PC-3 (cell line): ENCODE results near the gene KLF16. TPM values are rescaled to one million over a fixed set of nuclear protein-coding genes. Genes with fewer than 3 reads are reported as not detected.

Experiments
- ATAC-seq: fragments of 200-7000 bp; cut with Tn5 transposase; 2 replicates; pipeline ENCODE4 v1.9.1; 2020; ENCODE audit warnings: mild to moderate bottlenecking, moderate library complexity
- BruUV-seq: library from RNA; stranded (reverse); fragments of 400-500 nt; replicated peaks from 2 replicates; lab custom pipeline; 2021; lab: Mats Ljungman, UMichigan
- CTCF ChIA-PET: fragments of 300-600 bp; sonication (Branson Sonifier 250); formaldehyde crosslinking; loops from one replicate; lab custom pipeline; 2022; ENCODE audit warnings: antibody characterized with exemption; lab: Charles Lee
- POLR2A ChIA-PET: fragments of 300-600 bp; sonication (Branson Sonifier 250); formaldehyde crosslinking; loops from one replicate; lab custom pipeline; 2022; ENCODE audit warnings: antibody characterized with exemption; ENCODE audit not compliant: unreplicated experiment; lab: Charles Lee
- DNase-seq: peaks from one replicate; pipeline ENCODE4 v3.0.0-alpha.2; 2015
- H2AFZ ChIP-seq: fragments of 300-600 bp; sonication (generic); 2 replicates; pipeline ENCODE4 v1.6.0; 2016; ENCODE audit warnings: antibody characterized with exemption, low read length
- H3F3A ChIP-seq: fragments of 300-600 bp; sonication (generic); one replicate; pipeline ENCODE4 v1.6.0; 2017; ENCODE audit warnings: antibody characterized with exemption, low read length, control low read depth, mild to moderate bottlenecking; ENCODE audit not compliant: unreplicated experiment
- H3K27ac ChIP-seq: fragments of 300-600 bp; sonication (generic); 2 replicates; pipeline ENCODE4 v1.5.1; 2016; ENCODE audit warnings: mild to moderate bottlenecking, low read length
- H3K27me3 ChIP-seq: fragments of 300-600 bp; sonication (generic); 2 replicates; pipeline ENCODE4 v1.6.1; 2016; ENCODE audit warnings: low read length, mixed read lengths
- H3K36me3 ChIP-seq: fragments of 300-600 bp; sonication (generic); 2 replicates; pipeline ENCODE4 v1.6.1; 2016; ENCODE audit warnings: low read depth, mixed run types, low read length, mixed read lengths
- H3K4me1 ChIP-seq: fragments of 300-600 bp; sonication (generic); 2 replicates; pipeline ENCODE4 v1.5.1; 2016; ENCODE audit warnings: low read length; ENCODE audit not compliant: insufficient read depth
- H3K4me2 ChIP-seq: fragments of 300-600 bp; sonication (generic); 2 replicates; pipeline ENCODE4 v1.6.0; 2016; ENCODE audit warnings: low read length
- H3K4me3 ChIP-seq: fragments of 300-600 bp; sonication (generic); 2 replicates; pipeline ENCODE4 v1.5.1; 2016; ENCODE audit warnings: mild to moderate bottlenecking, low read length, mixed read lengths
- H3K79me2 ChIP-seq: fragments of 300-600 bp; sonication (generic); 2 replicates; pipeline ENCODE4 v1.6.1; 2017; ENCODE audit warnings: low read length, mixed read lengths
- H3K9ac ChIP-seq: fragments of 300-600 bp; sonication (generic); 2 replicates; pipeline ENCODE4 v1.6.0; 2016; ENCODE audit warnings: mild to moderate bottlenecking, low read length
- H3K9me2 ChIP-seq: fragments of 300-600 bp; sonication (generic); replicated peaks from 2 replicates; pipeline ENCODE4 v1.6.1; 2016; ENCODE audit warnings: mixed run types, low read length, mixed read lengths
- H3K9me3 ChIP-seq: fragments of 300-600 bp; sonication (generic); 2 replicates; pipeline ENCODE4 v1.6.1; 2016; ENCODE audit warnings: low read length, mixed read lengths
- H4K20me1 ChIP-seq: fragments of 300-600 bp; sonication (generic); 2 replicates; pipeline ENCODE4 v1.6.1; 2016; ENCODE audit warnings: low read length, mixed read lengths
- CTCF ChIP-seq: fragments of 300-600 bp; sonication (generic); conservative IDR thresholded peaks from 2 replicates; pipeline ENCODE4 v1.5.1; 2017; ENCODE audit warnings: antibody characterized with exemption, low read depth, mild to moderate bottlenecking, low read length
- EZH2 ChIP-seq: fragments of 300-600 bp; sonication (generic); IDR thresholded peaks from one replicate; pipeline ENCODE4 v1.6.1; 2017; ENCODE audit warnings: antibody characterized with exemption, mild to moderate bottlenecking, low read length; ENCODE audit not compliant: unreplicated experiment
- EZH2phosphoT487 ChIP-seq: fragments of 300-600 bp; sonication (generic); IDR thresholded peaks from 2 replicates; pipeline ENCODE4 v1.6.1; 2018; ENCODE audit warnings: mild to moderate bottlenecking, antibody characterized with exemption, low read length, borderline replicate concordance
- intact Hi-C: fragments of 100-400 bp; cut with micrococcal nuclease; formaldehyde crosslinking; loops from 2 replicates; pipeline ENCODE4 v1.9.0; 2023
- total RNA-seq: library from RNA; depleted of rRNA; stranded (reverse); fragments of >200 nt; gene quantifications from 2 replicates; pipeline ENCODE4 v1.2.3, GENCODE V29; 2014

KLF16 gene
- total RNA-seq, 1 experiment from 2014 or later: 15.1 TPM

- no peaks in the 10 kb centered on the region for H3F3A ChIP-seq
- H3K9me2 ChIP-seq: no peaks in the 10 kb centered on the region
- no peak for DNase-seq
- ChIA-PET POLR2A (interaction anchor here (0.6 kb wide), 1 partner anchor 17 kb away, joined by 6 read pairs; no protein-coding TSS in a partner anchor), CTCF (interaction anchor here (0.9 kb wide), 1 partner anchor 10 kb away, joined by 5 read pairs; no protein-coding TSS in a partner anchor)
- H3K27me3 ChIP-seq: no peaks in the 10 kb centered on the region
- peak overlapping the region; percentile 98 for H3K4me2 ChIP-seq
- no peak overlapping the region for H2AFZ ChIP-seq
- H3K9ac ChIP-seq: peak overlapping the region; percentile 90; the same call in 1 of the 2 replicates
- H3K4me3 ChIP-seq: peak overlapping the region; percentile 93
- no peaks in the 10 kb centered on the region for H3K36me3 ChIP-seq
- no peak for TF ChIP-seq CTCF
- no peak for TF ChIP-seq EZH2phosphoT487
- peaks cover 38% of the 10 kb centered on the region for H3K79me2 ChIP-seq
- intact Hi-C loops: no loop called here
- no peak overlapping the region for H3K27ac ChIP-seq
- ATAC-seq: no peak
- no peaks in the 10 kb centered on the region for H4K20me1 ChIP-seq
- no peaks in the 10 kb centered on the region for H3K9me3 ChIP-seq
- BruUV-seq: no TSS peak
- peaks cover 10% of the 10 kb centered on the region; the same call in 1 of the 2 replicates for H3K4me1 ChIP-seq
Observed at GRCh38 chr19:1874554-1875185, 11.3 kb upstream of the KLF16 start.

- ChIA-PET CTCF (no interaction called here), POLR2A (interaction anchor here (0.6 kb wide), 1 partner anchor 16 kb away, joined by 6 read pairs; no protein-coding TSS in a partner anchor)
- Histone ChIP-seq H3K9me3 (no peaks in the 10 kb centered on the region), H3K4me2 (peak overlapping the region; percentile 98), H3F3A (no peaks in the 10 kb centered on the region), H2AFZ (no peak overlapping the region), H3K4me1 (peaks cover 10% of the 10 kb centered on the region; the same call in 1 of the 2 replicates), H3K9ac (peak overlapping the region; percentile 90; the same call in 1 of the 2 replicates), H3K27ac (no peak overlapping the region), H3K9me2 (no peaks in the 10 kb centered on the region), H4K20me1 (no peaks in the 10 kb centered on the region), H3K36me3 (no peaks in the 10 kb centered on the region), H3K79me2 (peaks cover 38% of the 10 kb centered on the region), H3K4me3 (peak overlapping the region; percentile 93), H3K27me3 (no peaks in the 10 kb centered on the region)
- intact Hi-C loops: no loop called here
- DNase-seq: no peak
- ATAC-seq: no peak
- TF ChIP-seq EZH2 (no peak), EZH2phosphoT487 (no peak), CTCF (no peak)
- BruUV-seq: no TSS peak
Observed at GRCh38 chr19:1873524-1874473, 10.4 kb upstream of the KLF16 start.
